GM12873 (cell line): ENCODE data around the gene CCDC185.

Experiments
- TF ChIP-seq, protein P1 (sequence below): IDR thresholded peaks from 2 replicates; pipeline ENCODE4 v1.5.1; 2012; ENCODE audit warnings: low read depth, mild to moderate bottlenecking, moderate library complexity, low read length, control low read depth; ENCODE audit not compliant: insufficient read depth; ENCODE audit errors: missing control alignments

CCDC185 gene

DNA sequence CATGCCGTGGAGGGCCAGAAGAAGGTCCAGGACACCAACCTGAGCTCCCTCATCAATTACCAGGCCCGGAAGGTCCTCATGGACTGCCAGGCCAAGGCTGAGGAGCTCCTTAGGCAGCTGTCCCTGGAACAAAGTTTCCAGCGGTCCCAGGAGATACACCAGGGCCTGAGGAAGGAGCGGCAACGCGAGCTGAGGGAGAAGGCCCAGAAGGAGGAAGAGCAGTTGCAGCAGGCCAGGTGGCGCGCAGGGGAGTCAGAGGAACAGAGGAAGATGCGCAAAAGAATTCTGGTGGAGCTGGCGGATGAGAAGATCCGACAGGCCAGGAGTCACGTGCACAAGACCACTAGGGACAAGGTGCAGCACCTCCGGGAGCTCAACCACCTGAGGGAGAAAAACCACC lies 1.5 kb downstream of the CCDC185 start:
- TF ChIP-seq, protein P1, sequence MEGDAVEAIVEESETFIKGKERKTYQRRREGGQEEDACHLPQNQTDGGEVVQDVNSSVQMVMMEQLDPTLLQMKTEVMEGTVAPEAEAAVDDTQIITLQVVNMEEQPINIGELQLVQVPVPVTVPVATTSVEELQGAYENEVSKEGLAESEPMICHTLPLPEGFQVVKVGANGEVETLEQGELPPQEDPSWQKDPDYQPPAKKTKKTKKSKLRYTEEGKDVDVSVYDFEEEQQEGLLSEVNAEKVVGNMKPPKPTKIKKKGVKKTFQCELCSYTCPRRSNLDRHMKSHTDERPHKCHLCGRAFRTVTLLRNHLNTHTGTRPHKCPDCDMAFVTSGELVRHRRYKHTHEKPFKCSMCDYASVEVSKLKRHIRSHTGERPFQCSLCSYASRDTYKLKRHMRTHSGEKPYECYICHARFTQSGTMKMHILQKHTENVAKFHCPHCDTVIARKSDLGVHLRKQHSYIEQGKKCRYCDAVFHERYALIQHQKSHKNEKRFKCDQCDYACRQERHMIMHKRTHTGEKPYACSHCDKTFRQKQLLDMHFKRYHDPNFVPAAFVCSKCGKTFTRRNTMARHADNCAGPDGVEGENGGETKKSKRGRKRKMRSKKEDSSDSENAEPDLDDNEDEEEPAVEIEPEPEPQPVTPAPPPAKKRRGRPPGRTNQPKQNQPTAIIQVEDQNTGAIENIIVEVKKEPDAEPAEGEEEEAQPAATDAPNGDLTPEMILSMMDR, result no peak

DNA sequence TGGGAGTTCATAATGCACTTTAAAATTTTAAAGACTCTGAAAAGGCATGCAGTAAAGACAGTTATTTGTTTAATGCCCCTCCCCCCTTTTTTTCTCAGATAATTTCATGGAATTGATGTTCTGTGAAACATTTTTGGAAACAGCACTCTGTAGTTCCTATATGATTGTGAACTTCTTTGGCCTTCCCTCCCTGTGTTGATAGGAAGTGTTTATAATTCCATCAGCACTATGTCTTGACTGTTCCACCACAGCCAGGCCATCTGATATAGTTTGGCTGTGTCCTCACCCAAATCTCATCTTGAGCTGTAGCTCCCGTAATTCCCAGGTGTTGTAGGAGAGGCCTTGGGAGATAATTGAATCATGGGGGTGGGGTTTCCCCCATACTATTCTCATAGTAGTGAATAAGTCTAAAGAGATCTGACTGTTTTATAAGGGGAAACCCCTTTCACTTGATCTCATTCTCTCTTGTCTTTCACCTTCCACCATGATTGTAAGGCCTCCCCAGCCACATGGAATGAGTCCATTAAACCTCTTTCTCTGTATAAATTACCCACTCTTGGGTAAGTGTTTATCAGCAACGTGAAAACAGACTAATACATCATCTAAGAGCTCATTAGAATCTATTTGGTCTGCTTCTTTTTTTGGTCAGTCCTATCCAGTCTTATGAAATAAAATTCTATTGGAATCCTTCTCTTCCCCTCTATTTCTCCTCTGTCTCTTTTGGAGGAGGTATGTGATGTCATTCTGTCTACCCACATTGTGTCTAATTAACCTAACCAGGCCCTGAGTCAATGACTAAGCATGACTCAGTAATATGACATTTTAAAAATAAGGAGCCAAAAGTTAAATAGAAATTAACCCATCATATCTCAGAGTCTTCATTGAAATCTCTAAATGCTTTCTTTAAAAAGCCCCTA lies 8.9 kb downstream of the CCDC185 start:
- TF ChIP-seq, protein P1, result no peak

DNA sequence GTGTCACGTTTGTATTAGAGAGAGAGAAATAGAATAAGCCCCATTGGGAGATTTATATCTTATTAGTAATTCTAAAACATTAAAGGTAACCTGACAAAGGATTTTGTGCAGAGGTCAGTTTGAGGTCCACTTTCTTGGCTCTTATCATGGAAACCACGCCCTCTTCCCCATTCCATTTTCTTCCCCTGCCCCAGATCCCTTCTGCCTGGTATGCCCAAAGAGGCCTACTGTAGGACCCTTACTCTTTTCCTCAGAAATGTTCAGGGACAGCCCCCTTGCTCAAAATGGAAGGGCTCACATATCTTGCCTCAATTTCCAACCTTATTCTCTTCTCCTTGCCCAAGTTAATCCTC lies 9.6 kb downstream of the CCDC185 start:
- TF ChIP-seq, protein P1, result no peak

DNA sequence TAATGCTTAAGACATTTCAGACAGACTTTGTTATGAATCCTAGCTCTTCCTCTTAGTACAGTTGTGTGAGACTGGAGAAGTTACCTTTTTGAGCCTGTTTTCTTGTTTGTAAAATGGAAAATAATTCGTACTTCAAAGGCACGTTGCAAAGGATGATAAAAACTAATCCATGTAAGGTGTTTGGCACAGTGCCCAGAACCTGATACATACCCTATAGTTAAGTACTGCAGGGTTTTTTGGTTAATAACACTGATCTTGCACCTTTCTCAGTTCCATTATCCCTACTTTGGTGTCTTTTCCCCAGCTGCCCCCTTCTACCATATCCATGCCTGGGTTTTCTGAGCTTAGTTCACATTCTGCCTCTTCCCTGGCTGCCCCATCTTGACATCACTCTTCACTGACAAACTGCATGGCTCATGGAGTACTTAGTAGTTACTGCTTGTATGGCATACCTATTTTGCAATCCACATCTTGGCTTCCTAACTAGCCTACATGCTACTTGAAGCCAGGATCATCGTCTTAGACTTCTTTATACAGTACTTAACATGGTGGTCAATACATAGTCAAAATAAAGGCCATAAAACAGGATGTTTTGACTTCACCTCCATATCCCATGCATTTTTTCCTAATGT lies 10.1 kb downstream of the CCDC185 start:
- TF ChIP-seq, protein P1, result no peak

DNA sequence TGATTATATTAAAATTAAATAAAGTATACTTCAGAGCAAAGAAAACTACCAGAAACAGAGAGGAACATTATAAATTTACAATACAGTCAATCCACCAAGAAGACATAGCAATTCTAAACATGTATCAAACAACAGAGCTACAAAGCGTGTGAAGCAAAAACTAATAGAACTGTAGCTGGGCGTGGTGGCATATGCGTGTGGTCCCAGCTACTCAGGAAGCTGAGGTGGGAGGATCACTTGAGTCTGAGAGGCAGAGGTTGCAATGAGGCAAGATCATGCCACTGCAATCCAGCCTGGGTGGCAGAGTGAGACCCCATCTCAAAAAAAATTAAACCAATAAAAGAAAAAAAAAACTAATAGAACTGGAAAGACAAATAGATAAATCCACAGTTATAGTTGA lies 12.3 kb downstream of the CCDC185 start:
- TF ChIP-seq, protein P1, result no peak

DNA sequence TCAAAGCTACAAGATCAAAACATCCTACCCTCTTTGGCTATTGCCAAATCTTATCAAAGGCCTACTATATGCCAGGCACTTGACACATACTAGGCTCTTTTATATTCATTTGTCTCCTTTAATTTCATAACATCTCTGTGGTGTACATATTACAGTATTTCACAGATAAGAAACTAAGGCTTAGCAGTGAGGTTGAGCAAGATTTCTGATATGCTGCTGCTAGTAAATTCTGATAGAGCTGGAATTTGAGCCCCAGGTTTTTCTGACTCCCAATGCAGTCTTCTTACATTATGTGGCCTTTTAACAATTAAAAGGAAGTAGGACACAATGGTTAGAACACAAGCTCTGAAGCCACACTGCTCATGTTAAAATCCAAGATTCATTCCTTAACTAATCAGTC lies 16.8 kb downstream of the CCDC185 start:
- TF ChIP-seq, protein P1, result no peak

DNA sequence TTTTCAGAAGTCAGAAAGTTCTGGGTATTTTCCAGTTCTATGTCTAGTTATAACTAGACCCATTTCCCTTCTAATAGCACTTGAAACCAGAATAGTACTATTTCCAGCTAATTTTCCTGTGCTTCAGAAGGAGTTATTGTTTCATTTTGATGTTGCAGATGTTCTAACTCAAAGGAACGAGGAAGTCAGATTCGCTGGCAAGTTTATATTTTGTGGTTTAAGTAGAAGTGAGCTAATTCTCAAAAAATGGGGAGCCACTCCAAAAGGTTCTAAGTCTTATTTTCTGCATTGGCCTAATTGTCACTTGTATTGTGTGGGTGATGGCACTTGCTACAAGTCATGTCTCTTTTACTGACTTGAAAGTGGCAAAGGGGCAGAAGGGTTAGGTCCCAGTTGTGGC lies 18.1 kb downstream of the CCDC185 start:
- TF ChIP-seq, protein P1, result no peak
